Activated CD4-positive, alpha-beta T cell treated with anti-CD3 and anti-CD28 coated beads, Interleukin-2, amount 50 U/mL, for 48 hours (primary cell): ENCODE measurements around the gene ARHGAP45.
"Not testable (repeated sequence)": the region's sequence is repeated elsewhere in the genome, so short reads cannot be mapped to it uniquely, and the experiment has no call there.

ENCODE experiments used
- DNase-seq, 2 experiments: peaks; one replicate each; pipeline ENCODE4 v3.0.0-alpha.2; 2020

The ARHGAP45 gene

GRCh38 chr19:1066748-1067340 lies at the start of gene ARHGAP45:
Gene ARHGAP45, plus strand, starts transcription at chr19:1067167. Its CDS starts 239 bp downstream, at chr19:1067406.
- peak; percentile 82 to 84 for DNase-seq

GRCh38 chr19:1017906-1018305 lies 49.1 kb upstream of the ARHGAP45 start:
- no peak for DNase-seq

- DNase-seq, result no peak
Measured at GRCh38 chr19:1018393-1018792, 48.6 kb upstream of the ARHGAP45 start.

GRCh38 chr19:1018932-1019615 lies 47.9 kb upstream of the ARHGAP45 start:
- DNase-seq, result no peak

GRCh38 chr19:1019616-1019961 lies 47.4 kb upstream of the ARHGAP45 start:
- DNase-seq, result no peak

- peak in 1 of 2 experiments; percentile 35 for DNase-seq
Measured at GRCh38 chr19:1019980-1020867, 46.7 kb upstream of the ARHGAP45 start.

- DNase-seq, result peak; percentile 97
Measured at GRCh38 chr19:1020868-1021425, 46.0 kb upstream of the ARHGAP45 start, which contains the start of gene TMEM259. Gene TMEM259, minus strand, starts transcription at chr19:1021123. Its CDS starts 127 bp downstream, at chr19:1020996.

- not testable (repeated sequence) for DNase-seq
Measured at GRCh38 chr19:1023883-1024188, 43.1 kb upstream of the ARHGAP45 start.

GRCh38 chr19:1025080-1025479 lies 41.9 kb upstream of the ARHGAP45 start:
- not testable (repeated sequence) for DNase-seq

GRCh38 chr19:1025960-1026782 lies 40.8 kb upstream of the ARHGAP45 start, which contains the start of gene CNN2:
Gene CNN2, plus strand, starts transcription at chr19:1026608. Its CDS starts 54 bp downstream, at chr19:1026662.
- DNase-seq, result peak; percentile 74 to 79

- peak; percentile 36 to 55 for DNase-seq
Measured at GRCh38 chr19:1026783-1027649, 40.0 kb upstream of the ARHGAP45 start.

GRCh38 chr19:1027650-1028061 lies 39.3 kb upstream of the ARHGAP45 start:
- DNase-seq, result no peak

GRCh38 chr19:1028062-1028926 lies 38.7 kb upstream of the ARHGAP45 start:
- DNase-seq, result peak; percentile 61 to 65

- DNase-seq, result no peak
Measured at GRCh38 chr19:1032264-1032867, 34.6 kb upstream of the ARHGAP45 start.

- DNase-seq, result no peak
Measured at GRCh38 chr19:1035998-1036621, 30.9 kb upstream of the ARHGAP45 start.

- no peak for DNase-seq
Measured at GRCh38 chr19:1037621-1038064, 29.3 kb upstream of the ARHGAP45 start.

- no peak for DNase-seq
Measured at GRCh38 chr19:1038978-1039645, 27.9 kb upstream of the ARHGAP45 start.

- DNase-seq, result peak; percentile 100
Measured at GRCh38 chr19:1039646-1040475, 27.1 kb upstream of the ARHGAP45 start, which contains the start of gene ABCA7. Gene ABCA7, plus strand, starts transcription at chr19:1040107. Its CDS starts 1,255 bp downstream, at chr19:1041362.
